Adipocyte (in vitro differentiated cells): ENCODE measurements around the gene ATP5PO.
"Not testable (repeated sequence)": the region's sequence is repeated elsewhere in the genome, so short reads cannot be mapped to it uniquely, and the experiment has no call there.

Experiments used
- DNase-seq: peaks from one replicate; pipeline ENCODE4 v3.0.0-alpha.2; 2015; ENCODE audit warnings: low read depth
- H3K27me3 ChIP-seq: replicated peaks from 2 replicates; pipeline ENCODE4 v1.7.0; 2013; ENCODE audit warnings: mild to moderate bottlenecking, low read length, moderate library complexity; ENCODE audit not compliant: control insufficient read depth, insufficient read depth
- H3K36me3 ChIP-seq: 2 replicates; pipeline ENCODE4 v1.7.0; 2013; ENCODE audit warnings: low read length, mild to moderate bottlenecking, moderate library complexity; ENCODE audit not compliant: control insufficient read depth, insufficient read depth, severe bottlenecking
- H3K4me1 ChIP-seq: 2 replicates; pipeline ENCODE4 v1.7.0; 2013; ENCODE audit warnings: mild to moderate bottlenecking, low read length, moderate library complexity; ENCODE audit not compliant: control insufficient read depth, insufficient read depth
- H3K4me3 ChIP-seq: 2 replicates; pipeline ENCODE4 v1.7.0; 2013; ENCODE audit warnings: mild to moderate bottlenecking, low read length, moderate library complexity
- H3K9ac ChIP-seq: 2 replicates; pipeline ENCODE4 v1.7.0; 2013; ENCODE audit warnings: mild to moderate bottlenecking, low read length, moderate library complexity
- H3K9me3 ChIP-seq: 2 replicates; pipeline ENCODE4 v1.7.0; 2013; ENCODE audit warnings: mild to moderate bottlenecking, low read length, moderate library complexity; ENCODE audit not compliant: control insufficient read depth

The ATP5PO gene

GRCh38 chr21:33939226-33939625 is 23.6 kb upstream of the ATP5PO start:
- Histone ChIP-seq H3K27me3 (no peaks in the 10 kb centered on the region), H3K9me3 (no peaks in the 10 kb centered on the region), H3K36me3 (no peaks in the 10 kb centered on the region), H3K4me1 (peaks cover 16% of the 10 kb centered on the region), H3K4me3 (no peak overlapping the region), H3K9ac (peak overlapping the region; percentile 31)
- DNase-seq, result no peak

GRCh38 chr21:33938381-33938780 is 22.8 kb upstream of the ATP5PO start:
- no peak for DNase-seq
- Histone ChIP-seq H3K4me1 (peaks cover 16% of the 10 kb centered on the region), H3K9ac (no peak overlapping the region), H3K36me3 (no peaks in the 10 kb centered on the region), H3K4me3 (no peak overlapping the region), H3K27me3 (no peaks in the 10 kb centered on the region), H3K9me3 (no peaks in the 10 kb centered on the region)

GRCh38 chr21:33937931-33938339 is 22.3 kb upstream of the ATP5PO start:
- no peak overlapping the region for H3K4me3 ChIP-seq
- H3K9me3 ChIP-seq, result no peaks in the 10 kb centered on the region
- peaks cover 16% of the 10 kb centered on the region for H3K4me1 ChIP-seq
- no peak for DNase-seq
- no peaks in the 10 kb centered on the region for H3K36me3 ChIP-seq
- no peaks in the 10 kb centered on the region for H3K27me3 ChIP-seq
- H3K9ac ChIP-seq, result no peak overlapping the region

GRCh38 chr21:33937146-33937545 is 21.5 kb upstream of the ATP5PO start:
- no peak overlapping the region for H3K4me3 ChIP-seq
- no peak for DNase-seq

GRCh38 chr21:33936301-33937038 is 20.9 kb upstream of the ATP5PO start:
- Histone ChIP-seq H3K36me3 (no peaks in the 10 kb centered on the region), H3K27me3 (no peaks in the 10 kb centered on the region), H3K9me3 (no peaks in the 10 kb centered on the region), H3K4me1 (peaks cover 24% of the 10 kb centered on the region), H3K9ac (no peak overlapping the region), H3K4me3 (no peak overlapping the region)
- no peak for DNase-seq

More at GRCh38 chr21:33937146-33937545, 21.5 kb upstream of the ATP5PO start:
- Histone ChIP-seq H3K9me3 (no peaks in the 10 kb centered on the region), H3K9ac (no peak overlapping the region), H3K4me1 (peaks cover 21% of the 10 kb centered on the region), H3K27me3 (no peaks in the 10 kb centered on the region), H3K36me3 (no peaks in the 10 kb centered on the region)

- H3K9ac ChIP-seq, result peak overlapping the region; percentile 78
- no peak for DNase-seq
- H3K27me3 ChIP-seq, result no peaks in the 10 kb centered on the region
- H3K4me3 ChIP-seq, result peak overlapping the region; percentile 76
- H3K4me1 ChIP-seq, result peaks cover 25% of the 10 kb centered on the region
- no peaks in the 10 kb centered on the region for H3K36me3 ChIP-seq
- H3K9me3 ChIP-seq, result no peaks in the 10 kb centered on the region
Observed at GRCh38 chr21:33932731-33933130, 17.1 kb upstream of the ATP5PO start.

GRCh38 chr21:33931799-33932390 is 16.3 kb upstream of the ATP5PO start:
- H3K4me3 ChIP-seq, result peak overlapping the region; percentile 76
- peak; percentile 37 for DNase-seq
- no peaks in the 10 kb centered on the region for H3K27me3 ChIP-seq
- H3K4me1 ChIP-seq, result peaks cover 22% of the 10 kb centered on the region
- H3K36me3 ChIP-seq, result no peaks in the 10 kb centered on the region
- no peaks in the 10 kb centered on the region for H3K9me3 ChIP-seq
- H3K9ac ChIP-seq, result peak overlapping the region; percentile 78

GRCh38 chr21:33931052-33931798 is 15.6 kb upstream of the ATP5PO start:
- peak overlapping the region; percentile 78 for H3K9ac ChIP-seq
- H3K4me3 ChIP-seq, result peak overlapping the region; percentile 76
- not testable (repeated sequence) for H3K36me3 ChIP-seq, H3K27me3 ChIP-seq, DNase-seq, H3K9me3 ChIP-seq
- peaks cover 16% of the 10 kb centered on the region for H3K4me1 ChIP-seq

- H3K4me3 ChIP-seq, H3K4me1 ChIP-seq, H3K27me3 ChIP-seq, H3K36me3 ChIP-seq, H3K9ac ChIP-seq, H3K9me3 ChIP-seq, DNase-seq: not testable (repeated sequence)
Observed at GRCh38 chr21:33926248-33926647, 10.6 kb upstream of the ATP5PO start.

GRCh38 chr21:33924766-33925100 is 9.1 kb upstream of the ATP5PO start:
- no peaks in the 10 kb centered on the region for H3K9me3 ChIP-seq
- H3K36me3 ChIP-seq, result no peaks in the 10 kb centered on the region
- no peak for DNase-seq
- H3K27me3 ChIP-seq, result no peaks in the 10 kb centered on the region
- H3K4me3 ChIP-seq, result no peak overlapping the region
- no peak overlapping the region for H3K9ac ChIP-seq
- peaks cover 7% of the 10 kb centered on the region for H3K4me1 ChIP-seq

GRCh38 chr21:33924079-33924765 is 8.6 kb upstream of the ATP5PO start:
- no peaks in the 10 kb centered on the region for H3K9me3 ChIP-seq
- peak; percentile 95 for DNase-seq

More at GRCh38 chr21:33924079-33924765, 8.6 kb upstream of the ATP5PO start:
- H3K27me3 ChIP-seq, result no peaks in the 10 kb centered on the region
- H3K36me3 ChIP-seq, result no peaks in the 10 kb centered on the region
- peaks cover 7% of the 10 kb centered on the region for H3K4me1 ChIP-seq
- no peak overlapping the region for H3K4me3 ChIP-seq
- peak overlapping the region; percentile 57 for H3K9ac ChIP-seq
